Vagina (tissue), 2 donors: ENCODE measurements around the gene FBXL12. TPM values are rescaled to one million over a fixed set of nuclear protein-coding genes. Genes with fewer than 3 reads are reported as not detected.

Experiments
- DNase-seq, 2 donors: peaks; one replicate each; pipeline ENCODE4 v3.0.0-alpha.2; 2017; ENCODE audit errors: extremely low spot score in 2 of 2
- H3K27ac ChIP-seq: fragments of 200-600 bp; sonication (generic); one replicate; pipeline ENCODE4 v1.5.1; 2019
- H3K27me3 ChIP-seq: fragments of 200-600 bp; sonication (generic); one replicate; pipeline ENCODE4 v1.5.1; 2019
- H3K36me3 ChIP-seq, 2 donors: fragments of 200-600 bp; sonication (generic); one replicate each; pipeline ENCODE4 v1.5.1; 2017 to 2019
- H3K4me1 ChIP-seq: fragments of 200-600 bp; sonication (generic); one replicate; pipeline ENCODE4 v1.5.1; 2019
- H3K4me3 ChIP-seq, 2 donors: fragments of 200-600 bp; sonication (generic); 1 replicate in 1 of 2; 2 replicates in 1 of 2; pipeline ENCODE4 v1.5.1; 2016 to 2019
- H3K9me3 ChIP-seq: fragments of 200-600 bp; sonication (generic); one replicate; pipeline ENCODE4 v1.5.1; 2019
- CTCF ChIP-seq, 3 experiments: fragments of 450-650 bp in 2 of 3; fragments of 200-600 bp in 1 of 3; sonication (generic) in 1 of 3; IDR thresholded peaks; one replicate each; pipeline ENCODE4 v1.5.1; 2017 to 2019; ENCODE audit warnings: antibody characterized with exemption in 3 of 3, mild to moderate bottlenecking in 2 of 3, moderate library complexity in 2 of 3
- POLR2A ChIP-seq, 2 donors: fragments of 450-650 bp; IDR thresholded peaks; one replicate each; pipeline ENCODE4 v1.6.1; 2017; ENCODE audit warnings: antibody characterized with exemption in 2 of 2, mild to moderate bottlenecking in 2 of 2, moderate library complexity in 2 of 2
- POLR2AphosphoS5 ChIP-seq, 2 donors: sonication (generic); formaldehyde crosslinking; IDR thresholded peaks; one replicate each; pipeline ENCODE4 v1.9.0; 2017; ENCODE audit warnings: antibody characterized with exemption in 2 of 2, mild to moderate bottlenecking in 2 of 2, low read depth in 1 of 2; ENCODE audit not compliant: insufficient read depth in 1 of 2
- intact Hi-C: fragments of 100-400 bp; cut with DNase I; formaldehyde crosslinking; loops from one replicate; pipeline ENCODE4 v1.15.1; 2023
- total RNA-seq: library from RNA; depleted of rRNA; stranded (reverse); fragments of >200 nt; gene quantifications from one replicate; pipeline ENCODE4 v1.2.3, GENCODE V29; 2016

FBXL12 gene
- total RNA-seq, 1 donor from 2014 or later, result 39.8 TPM

DNA sequence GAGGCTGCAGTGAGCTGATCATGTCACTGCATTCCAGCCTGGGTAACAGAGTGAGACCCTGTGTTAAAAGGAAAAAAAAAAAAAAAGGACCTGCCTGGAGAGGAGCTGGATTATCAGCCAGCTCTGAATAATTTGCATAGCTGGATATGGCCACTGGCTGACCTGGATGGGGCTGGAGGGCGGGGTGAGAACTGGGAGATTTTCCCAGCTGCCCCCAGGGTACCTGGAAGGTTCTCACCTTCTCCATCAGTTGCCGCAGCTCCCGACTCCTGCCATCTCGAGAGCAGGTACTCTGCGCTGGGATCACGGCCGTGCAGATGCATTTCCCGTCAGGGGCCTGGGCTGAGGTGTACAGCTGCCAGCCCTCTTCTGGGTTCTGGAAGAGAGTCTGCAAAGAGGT lies 41.5 kb upstream of the FBXL12 start:
- Histone ChIP-seq H3K27ac (no peak overlapping the region), H3K27me3 (no peaks in the 10 kb centered on the region), H3K4me1 (no peaks in the 10 kb centered on the region), H3K4me3 (no peak overlapping the region), H3K36me3 (no peaks in the 10 kb centered on the region), H3K9me3 (no peaks in the 10 kb centered on the region)
- intact Hi-C loops, result no loop called here
- DNase-seq, result no peak
- TF ChIP-seq POLR2A (IDR thresholded peaks at IDR 0.05) (no peak), POLR2AphosphoS5 (IDR thresholded peaks at IDR 0.05; ENCODE audit: insufficient read depth in 1 of 2, low read depth in 1 of 2) (no peak), CTCF (IDR thresholded peaks at IDR 0.05) (no peak)

- Histone ChIP-seq H3K9me3 (no peaks in the 10 kb centered on the region), H3K27ac (no peak overlapping the region), H3K4me1 (no peaks in the 10 kb centered on the region), H3K4me3 (no peak overlapping the region), H3K36me3 (no peaks in the 10 kb centered on the region), H3K27me3 (no peaks in the 10 kb centered on the region)
- intact Hi-C loops, result no loop called here
- no peak for DNase-seq
- no peak for TF ChIP-seq POLR2AphosphoS5 (IDR thresholded peaks at IDR 0.05; ENCODE audit: insufficient read depth in 1 of 2, low read depth in 1 of 2)
- TF ChIP-seq POLR2A (IDR thresholded peaks at IDR 0.05), result no peak
- TF ChIP-seq CTCF (IDR thresholded peaks at IDR 0.05), result no peak
Observed at GRCh38 chr19:9858766-9859165, 39.9 kb upstream of the FBXL12 start.

DNA sequence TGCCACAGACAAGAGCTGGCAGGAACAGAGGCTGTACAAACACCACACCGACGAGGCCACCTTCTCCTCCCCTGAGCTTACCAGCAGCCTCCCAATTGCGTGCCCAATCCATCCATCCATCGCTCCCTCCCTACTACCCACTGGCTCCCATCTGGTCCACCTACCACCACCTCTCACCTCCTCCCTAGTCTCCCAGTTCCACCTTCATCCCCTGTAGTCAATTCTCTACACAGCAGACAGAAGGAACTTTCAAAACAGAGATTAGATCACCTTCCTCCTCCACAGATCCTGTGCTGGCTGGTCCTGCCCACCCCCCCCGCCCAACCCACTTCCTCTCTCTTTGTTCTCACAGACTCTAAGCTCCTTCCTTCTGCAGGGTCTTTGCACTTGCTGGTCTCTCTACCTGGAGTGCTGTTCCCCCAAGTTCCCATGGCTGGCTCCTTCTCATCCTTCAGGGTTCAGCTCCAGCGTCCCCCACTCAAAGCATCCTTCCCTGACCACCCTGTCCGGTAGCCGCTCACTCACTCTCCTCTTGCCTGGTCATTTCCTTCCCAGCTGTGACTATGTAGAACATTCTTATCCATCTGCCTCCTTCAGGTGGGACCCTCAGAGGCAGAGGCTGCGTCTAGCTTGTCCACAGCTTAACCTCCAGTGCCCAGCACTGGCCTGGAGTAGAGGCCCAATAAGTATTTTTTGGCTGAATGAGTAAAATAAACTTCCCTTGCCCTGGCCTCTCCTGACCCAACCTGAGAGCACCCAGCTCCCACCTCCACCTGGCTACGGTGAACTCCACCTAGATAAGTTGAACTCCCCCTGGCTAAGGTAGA lies 39.3 kb upstream of the FBXL12 start:
- DNase-seq, result no peak
- Histone ChIP-seq H3K4me3 (no peak overlapping the region), H3K4me1 (no peaks in the 10 kb centered on the region), H3K27ac (no peak overlapping the region), H3K36me3 (no peaks in the 10 kb centered on the region), H3K9me3 (no peaks in the 10 kb centered on the region), H3K27me3 (no peaks in the 10 kb centered on the region)
- intact Hi-C loops, result no loop called here
- TF ChIP-seq POLR2AphosphoS5 (IDR thresholded peaks at IDR 0.05; ENCODE audit: insufficient read depth in 1 of 2, low read depth in 1 of 2) (no peak), CTCF (IDR thresholded peaks at IDR 0.05) (no peak), POLR2A (IDR thresholded peaks at IDR 0.05) (no peak)

DNA sequence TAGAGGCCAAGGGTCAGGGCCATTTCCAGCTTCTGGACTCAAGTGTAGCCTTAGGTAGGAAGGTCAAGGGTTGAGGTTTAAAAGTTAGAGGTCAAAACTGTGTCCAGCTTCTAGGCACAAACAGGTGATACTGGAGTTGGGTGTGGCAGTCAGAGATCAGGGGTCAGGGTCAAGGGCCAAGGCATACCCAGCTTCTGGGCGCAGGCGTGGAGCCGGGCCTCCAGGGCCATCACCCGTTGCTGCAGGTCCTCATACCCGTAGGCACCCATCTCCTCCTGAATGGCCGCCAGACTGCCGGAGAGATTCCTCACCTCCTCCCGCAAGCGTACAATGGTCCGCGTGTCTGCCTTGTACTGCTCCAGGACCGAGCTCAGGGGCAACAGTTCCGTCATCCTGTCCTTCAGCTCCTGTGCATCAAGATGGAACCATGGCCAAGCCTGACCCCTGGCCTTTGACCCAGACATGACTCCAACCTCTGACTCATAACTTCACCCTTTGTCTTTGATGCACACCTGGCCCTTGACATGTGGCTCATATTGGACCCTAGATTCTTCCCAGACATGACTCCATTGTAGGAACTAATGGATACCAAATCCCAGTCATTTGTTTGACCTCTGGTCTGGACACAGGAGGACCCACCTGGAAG lies 38.3 kb upstream of the FBXL12 start:
- H3K4me1 ChIP-seq, result no peaks in the 10 kb centered on the region
- TF ChIP-seq POLR2AphosphoS5 (IDR thresholded peaks at IDR 0.05; ENCODE audit: insufficient read depth in 1 of 2, low read depth in 1 of 2), result no peak
- TF ChIP-seq POLR2A (IDR thresholded peaks at IDR 0.05), result no peak
- no peak for TF ChIP-seq CTCF (IDR thresholded peaks at IDR 0.05)
- DNase-seq, result no peak
- H3K4me3 ChIP-seq, result no peak overlapping the region
- no peaks in the 10 kb centered on the region for H3K9me3 ChIP-seq
- H3K36me3 ChIP-seq, result no peaks in the 10 kb centered on the region
- no peak overlapping the region for H3K27ac ChIP-seq
- intact Hi-C loops, result no loop called here
- no peaks in the 10 kb centered on the region for H3K27me3 ChIP-seq

DNA sequence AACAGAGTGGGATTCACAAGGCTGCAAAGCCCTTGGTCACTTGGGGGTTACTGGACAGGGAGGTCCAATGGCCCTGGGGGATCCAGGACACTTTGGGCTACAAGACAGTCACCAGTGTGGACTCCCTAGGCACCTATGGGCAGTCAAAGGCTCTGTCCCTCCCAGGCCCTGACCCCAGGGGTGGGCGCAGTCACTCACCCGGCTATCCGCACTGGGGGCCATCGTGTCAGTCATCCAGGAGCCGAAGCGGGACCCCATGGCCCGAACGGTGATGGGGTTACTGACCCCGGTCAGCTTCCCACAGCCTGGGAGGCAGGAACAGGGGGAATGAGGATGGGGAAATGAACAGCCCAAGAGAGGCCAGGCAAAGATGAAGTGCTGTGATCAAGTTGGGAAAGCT lies 37.7 kb upstream of the FBXL12 start:
- Histone ChIP-seq H3K27me3 (no peaks in the 10 kb centered on the region), H3K27ac (no peak overlapping the region)
- no peak for TF ChIP-seq POLR2AphosphoS5 (IDR thresholded peaks at IDR 0.05; ENCODE audit: insufficient read depth in 1 of 2, low read depth in 1 of 2)
- TF ChIP-seq POLR2A (IDR thresholded peaks at IDR 0.05), result no peak
- TF ChIP-seq CTCF (IDR thresholded peaks at IDR 0.05), result no peak

More for the DNA sequence above, 37.7 kb upstream of the FBXL12 start:
- DNase-seq, result no peak
- intact Hi-C loops, result no loop called here
- Histone ChIP-seq H3K4me3 (no peak overlapping the region), H3K9me3 (no peaks in the 10 kb centered on the region), H3K36me3 (no peaks in the 10 kb centered on the region), H3K4me1 (no peaks in the 10 kb centered on the region)
